ENCODE results near the gene OR2V2. TPM values are rescaled to one million over a fixed set of nuclear protein-coding genes. Genes with fewer than 3 reads are reported as not detected.
A peak's percentile ranks its signal among the peaks of the same experiment; 100 is the strongest.
"Not testable (repeated sequence)": the region's sequence is repeated elsewhere in the genome, so short reads cannot be mapped to it uniquely, and the experiment has no call there.

The OR2V2 gene
- total RNA-seq, 2 donors from 2014 or later = not detected

GRCh38 chr5:181114284-181114843 is 33.0 kb upstream of the OR2V2 start:
- intact Hi-C loops (cut with DNase I) = no loop called here
- no peak for DNase-seq (ENCODE audit: low spot score)

GRCh38 chr5:181114844-181115778 is 32.3 kb upstream of the OR2V2 start:
- intact Hi-C loops (cut with DNase I) = no loop called here
- no peak for DNase-seq (ENCODE audit: low spot score)

GRCh38 chr5:181118369-181118768 is 29.0 kb upstream of the OR2V2 start:
- DNase-seq (ENCODE audit: low spot score) = no peak
- intact Hi-C loops (cut with DNase I) = no loop called here

GRCh38 chr5:181119105-181119504 is 28.3 kb upstream of the OR2V2 start:
- intact Hi-C loops (cut with DNase I) = no loop called here
- DNase-seq (ENCODE audit: low spot score) = no peak

GRCh38 chr5:181120306-181120705 is 27.1 kb upstream of the OR2V2 start:
- DNase-seq (ENCODE audit: low spot score) = no peak
- intact Hi-C loops (cut with DNase I) = no loop called here

- intact Hi-C loops (cut with DNase I) = no loop called here
- DNase-seq (ENCODE audit: low spot score) = no peak
Measured at GRCh38 chr5:181120761-181121160, 26.6 kb upstream of the OR2V2 start.

GRCh38 chr5:181121675-181122561 is 25.5 kb upstream of the OR2V2 start:
- intact Hi-C loops (cut with DNase I) = no loop called here
- no peak for DNase-seq (ENCODE audit: low spot score)

- no peak for DNase-seq (ENCODE audit: low spot score)
- intact Hi-C loops (cut with DNase I) = no loop called here
Measured at GRCh38 chr5:181124526-181124925, 22.9 kb upstream of the OR2V2 start.

GRCh38 chr5:181126841-181127240 is 20.5 kb upstream of the OR2V2 start:
- intact Hi-C loops (cut with DNase I) = no loop called here
- no peak for DNase-seq (ENCODE audit: low spot score)

- intact Hi-C loops (cut with DNase I) = no loop called here
- DNase-seq (ENCODE audit: low spot score) = no peak
Measured at GRCh38 chr5:181127456-181127855, 19.9 kb upstream of the OR2V2 start.

GRCh38 chr5:181127907-181128626 is 19.3 kb upstream of the OR2V2 start:
- no peak for DNase-seq (ENCODE audit: low spot score)
- intact Hi-C loops (cut with DNase I) = no loop called here

- no peak for DNase-seq (ENCODE audit: low spot score)
- intact Hi-C loops (cut with DNase I) = no loop called here
Measured at GRCh38 chr5:181129601-181130000, 17.8 kb upstream of the OR2V2 start.

- intact Hi-C loops (cut with DNase I); DNase-seq (ENCODE audit: low spot score): not testable (repeated sequence)
Measured at GRCh38 chr5:181130081-181130480, 17.3 kb upstream of the OR2V2 start.

GRCh38 chr5:181130832-181131496 is 16.4 kb upstream of the OR2V2 start, which contains the start of gene OR2V1:
Gene OR2V1, minus strand, starts transcription at chr5:181131169. Its CDS starts 5,865 bp downstream, at chr5:181125304.
- intact Hi-C loops (cut with DNase I) = no loop called here
- DNase-seq (ENCODE audit: low spot score) = no peak

- intact Hi-C loops (cut with DNase I) = no loop called here
- no peak for DNase-seq (ENCODE audit: low spot score)
Measured at GRCh38 chr5:181131514-181131913, 15.9 kb upstream of the OR2V2 start.

- DNase-seq (ENCODE audit: low spot score) = no peak
- intact Hi-C loops (cut with DNase I) = no loop called here
Measured at GRCh38 chr5:181133083-181133482, 14.3 kb upstream of the OR2V2 start.

GRCh38 chr5:181133610-181134231 is 13.7 kb upstream of the OR2V2 start:
- DNase-seq (ENCODE audit: low spot score) = peak; percentile 93
- intact Hi-C loops (cut with DNase I) = no loop called here

GRCh38 chr5:181134259-181134658 is 13.1 kb upstream of the OR2V2 start:
- intact Hi-C loops (cut with DNase I) = no loop called here
- DNase-seq (ENCODE audit: low spot score) = no peak

All from posterior vena cava (tissue), 2 donors.